Lower lobe of right lung (tissue), 2 donors: ENCODE results near the gene TOX3. TPM values are rescaled to one million over a fixed set of nuclear protein-coding genes. Genes with fewer than 3 reads are reported as not detected.

Experiments
- ATAC-seq, 2 donors: fragments of 200-7000 bp; cut with Tn5 transposase; one replicate each; pipeline ENCODE4 v1.9.1; 2020 to 2022; ENCODE audit warnings: mild to moderate bottlenecking in 2 of 2, moderate library complexity in 2 of 2
- DNase-seq: peaks from one replicate; pipeline ENCODE4 v3.0.0-alpha.2; 2020
- H3K27ac ChIP-seq: fragments of 200-600 bp; one replicate; pipeline ENCODE4 v1.8.0; 2022
- H3K27me3 ChIP-seq: fragments of 200-600 bp; one replicate; pipeline ENCODE4 v1.8.0; 2022; ENCODE audit warnings: low read depth
- H3K36me3 ChIP-seq: fragments of 200-600 bp; one replicate; pipeline ENCODE4 v1.8.0; 2022; ENCODE audit warnings: mild to moderate bottlenecking
- H3K4me1 ChIP-seq: fragments of 200-600 bp; one replicate; pipeline ENCODE4 v1.8.0; 2022
- H3K4me3 ChIP-seq: fragments of 200-600 bp; one replicate; pipeline ENCODE4 v1.8.0; 2022; ENCODE audit warnings: mild to moderate bottlenecking
- H3K9me3 ChIP-seq: fragments of 200-600 bp; one replicate; pipeline ENCODE4 v1.8.0; 2022
- intact Hi-C: fragments of 100-400 bp; cut with DNase I; formaldehyde crosslinking; loops from one replicate; pipeline ENCODE4 v1.11.0; 2022
- long read RNA-seq: library from polyadenylated mRNA; unstranded; transcript quantifications from one replicate; pipeline ENCODE4 v2.0.0, GENCODE V29; 2021
- total RNA-seq: library from RNA; stranded (reverse); fragmentation: NEBNext Ultra II Directional; extraction: Animal tissue kit (Norgen Biotek cat#: 25700); gene quantifications from one replicate; pipeline ENCODE4 v1.2.1, GENCODE V29; 2021
- TF ChIP-seq, protein P1 (sequence below): fragments of 200-600 bp; IDR thresholded peaks from one replicate; pipeline ENCODE4 v1.8.0; 2022; ENCODE audit warnings: antibody characterized with exemption, mild to moderate bottlenecking
- donor health status: DM: no; HTN: yes; CAD: no; lungs with severe emphysema.

Gene TOX3
- 4.1 TPM for total RNA-seq
- long read RNA-seq, partial matches to known transcripts = 6 of 11 reads
- long read RNA-seq, other reads (novel, unspliced or antisense) = 5 of 11 reads

GRCh38 chr16:52547004-52547833 lies at the start of gene TOX3:
TOX3 (minus strand) TSS chr16:52547143; CDS start chr16:52546723, 420 bp downstream.
- Histone ChIP-seq H3K9me3 (no peaks in the 10 kb centered on the region), H3K4me1 (peaks cover 11% of the 10 kb centered on the region), H3K27ac (no peak within 1 kb of the TSS), H3K4me3 (peak within 1 kb of the TSS; percentile 48), H3K27me3 (peaks cover 58% of the 10 kb centered on the region), H3K36me3 (no peaks in the 10 kb centered on the region)
- ATAC-seq = peak; percentile 41 to 52
- DNase-seq = no peak
- TF ChIP-seq, protein P1, sequence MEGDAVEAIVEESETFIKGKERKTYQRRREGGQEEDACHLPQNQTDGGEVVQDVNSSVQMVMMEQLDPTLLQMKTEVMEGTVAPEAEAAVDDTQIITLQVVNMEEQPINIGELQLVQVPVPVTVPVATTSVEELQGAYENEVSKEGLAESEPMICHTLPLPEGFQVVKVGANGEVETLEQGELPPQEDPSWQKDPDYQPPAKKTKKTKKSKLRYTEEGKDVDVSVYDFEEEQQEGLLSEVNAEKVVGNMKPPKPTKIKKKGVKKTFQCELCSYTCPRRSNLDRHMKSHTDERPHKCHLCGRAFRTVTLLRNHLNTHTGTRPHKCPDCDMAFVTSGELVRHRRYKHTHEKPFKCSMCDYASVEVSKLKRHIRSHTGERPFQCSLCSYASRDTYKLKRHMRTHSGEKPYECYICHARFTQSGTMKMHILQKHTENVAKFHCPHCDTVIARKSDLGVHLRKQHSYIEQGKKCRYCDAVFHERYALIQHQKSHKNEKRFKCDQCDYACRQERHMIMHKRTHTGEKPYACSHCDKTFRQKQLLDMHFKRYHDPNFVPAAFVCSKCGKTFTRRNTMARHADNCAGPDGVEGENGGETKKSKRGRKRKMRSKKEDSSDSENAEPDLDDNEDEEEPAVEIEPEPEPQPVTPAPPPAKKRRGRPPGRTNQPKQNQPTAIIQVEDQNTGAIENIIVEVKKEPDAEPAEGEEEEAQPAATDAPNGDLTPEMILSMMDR = no peak
- intact Hi-C loops = no loop called here

GRCh38 chr16:52592778-52593177 lies 45.8 kb upstream of the TOX3 start:
- Histone ChIP-seq H3K4me1 (no peaks in the 10 kb centered on the region), H3K27me3 (no peaks in the 10 kb centered on the region), H3K27ac (no peak overlapping the region), H3K9me3 (no peaks in the 10 kb centered on the region), H3K36me3 (no peaks in the 10 kb centered on the region), H3K4me3 (no peak overlapping the region)
- TF ChIP-seq, protein P1 = no peak
- intact Hi-C loops = no loop called here
- ATAC-seq (no peak), DNase-seq (no peak)

DNA sequence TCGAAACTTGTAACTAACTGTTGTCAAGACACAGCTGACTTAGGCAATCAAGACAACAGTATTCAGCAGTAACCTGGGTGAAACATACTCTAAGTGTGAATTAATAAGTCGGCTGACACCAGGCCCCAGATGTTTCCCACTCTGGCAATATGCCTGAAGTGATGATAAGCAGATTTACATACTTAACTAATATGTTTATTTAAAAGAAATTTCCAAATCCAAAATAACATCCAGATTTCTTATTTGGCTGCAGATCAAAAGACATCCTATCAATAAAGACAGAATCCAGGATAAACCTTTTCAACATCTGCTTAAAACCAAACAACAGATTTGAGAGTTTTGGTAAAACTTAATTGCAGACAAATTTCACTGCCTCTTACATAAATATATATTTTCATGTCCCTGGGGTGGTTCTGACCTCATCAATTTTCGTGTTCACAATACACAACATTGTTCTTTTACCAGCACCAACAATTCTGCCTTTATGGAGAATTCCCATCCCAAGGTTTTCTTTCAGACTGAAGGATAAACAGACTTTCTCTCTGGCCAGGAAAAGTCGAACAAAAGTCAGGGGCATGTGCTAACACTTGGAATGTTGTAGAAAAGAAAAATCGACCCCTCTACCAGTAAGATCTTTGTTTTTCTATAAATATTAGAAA lies 45.1 kb upstream of the TOX3 start:
- Histone ChIP-seq H3K27ac (no peak overlapping the region), H3K4me1 (no peaks in the 10 kb centered on the region), H3K36me3 (no peaks in the 10 kb centered on the region), H3K4me3 (no peak overlapping the region), H3K27me3 (no peaks in the 10 kb centered on the region), H3K9me3 (no peaks in the 10 kb centered on the region)
- no peak for DNase-seq
- ATAC-seq = no peak
- intact Hi-C loops = no loop called here
- TF ChIP-seq, protein P1 = no peak

DNA sequence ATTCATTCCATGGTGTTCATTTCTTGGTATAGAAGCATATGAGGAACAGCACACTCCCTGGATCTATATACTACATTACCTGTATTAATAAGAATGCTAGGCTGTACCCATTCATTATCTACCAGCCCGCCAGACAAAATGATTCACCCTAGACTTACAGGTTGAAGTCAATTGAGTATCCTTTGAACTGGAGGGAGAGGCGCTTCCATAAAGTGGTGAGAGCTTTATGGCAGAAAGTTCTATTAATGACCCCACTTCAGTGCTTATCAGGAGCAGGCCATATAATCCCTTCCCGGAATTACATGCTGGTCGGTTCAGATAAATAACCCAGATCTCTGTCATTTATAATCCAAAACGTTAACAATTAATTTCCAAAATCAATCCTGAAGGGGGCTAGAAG lies 44.5 kb upstream of the TOX3 start:
- Histone ChIP-seq H3K4me1 (no peaks in the 10 kb centered on the region), H3K4me3 (no peak overlapping the region), H3K9me3 (no peaks in the 10 kb centered on the region), H3K36me3 (no peaks in the 10 kb centered on the region), H3K27me3 (no peaks in the 10 kb centered on the region), H3K27ac (no peak overlapping the region)
- TF ChIP-seq, protein P1 = no peak
- no peak for ATAC-seq
- DNase-seq = no peak
- intact Hi-C loops = no loop called here

- H3K27me3 ChIP-seq = no peaks in the 10 kb centered on the region
- H3K9me3 ChIP-seq = no peaks in the 10 kb centered on the region
- H3K4me3 ChIP-seq = no peak overlapping the region
- no peaks in the 10 kb centered on the region for H3K36me3 ChIP-seq
- intact Hi-C loops = no loop called here
- H3K4me1 ChIP-seq = no peaks in the 10 kb centered on the region
- DNase-seq = no peak
- TF ChIP-seq, protein P1 = no peak
- H3K27ac ChIP-seq = no peak overlapping the region
- no peak for ATAC-seq
These were observed 39.2 kb upstream of the TOX3 start for GRCh38 chr16:52586159-52586558.
